Stimulated activated naive CD8-positive, alpha-beta T cell treated with anti-CD3 and anti-CD28 coated beads, Interleukin-15, Interleukin-2, amounts not matched to agents 100 U/mL and 50 U/mL, for 24 hours (primary cell): ENCODE results near the gene HECA.
"Not testable (repeated sequence)": the region's sequence is repeated elsewhere in the genome, so short reads cannot be mapped to it uniquely, and the experiment has no call there.

Source experiments
- ATAC-seq: fragments of 150-1000 bp; cut with Tn5 transposase; one replicate; pipeline ENCODE4 v1.10.0; 2021
- DNase-seq: peaks from one replicate; pipeline ENCODE4 v3.0.0; 2021

The HECA gene

DNA sequence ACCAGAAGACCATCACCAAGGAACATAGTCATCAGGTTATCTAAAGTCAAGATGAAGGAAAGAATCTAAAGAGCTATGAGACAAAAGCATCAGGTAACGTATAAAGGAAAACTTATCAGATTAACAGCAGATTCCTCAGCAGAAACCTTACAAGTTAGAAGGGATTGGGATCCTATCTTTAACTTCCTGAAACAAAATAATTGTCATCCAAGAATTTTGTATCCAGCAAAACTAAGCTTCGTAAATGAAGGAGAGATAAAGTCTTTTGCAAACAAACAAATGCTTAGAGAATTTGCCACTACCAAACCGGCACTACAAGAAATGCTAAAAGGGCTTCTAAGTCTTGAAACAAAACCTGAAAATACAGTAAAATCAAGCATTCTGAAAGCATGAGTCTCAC is 71.0 kb downstream of the HECA start:
- DNase-seq (no peak), ATAC-seq (no peak)

DNA sequence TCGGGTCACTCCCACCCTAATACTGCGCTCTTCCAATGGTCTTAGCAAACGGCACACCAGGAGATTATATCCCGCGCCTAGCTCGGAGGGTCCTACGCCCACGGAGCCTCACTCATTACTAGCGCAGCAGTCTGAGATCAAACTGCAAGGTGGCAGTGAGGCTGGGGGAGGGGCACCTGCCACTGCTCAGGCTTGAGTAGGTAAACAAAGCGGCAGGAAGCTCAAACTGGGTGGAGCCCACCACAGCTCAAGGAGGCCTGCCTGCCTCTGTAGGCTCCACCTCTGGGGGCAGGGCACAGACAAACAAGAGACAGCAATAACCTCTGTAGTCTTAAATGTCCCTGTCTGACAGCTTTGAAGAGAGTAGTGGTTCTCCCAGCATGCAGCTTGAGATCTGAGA is 75.9 kb downstream of the HECA start:
- ATAC-seq, DNase-seq: not testable (repeated sequence)

- not testable (repeated sequence) for ATAC-seq
Observed at GRCh38 chr6:139212460-139212859, 77.6 kb downstream of the HECA start.

GRCh38 chr6:139219271-139219729 is 84.4 kb downstream of the HECA start:
- ATAC-seq (peak; percentile 100), DNase-seq (peak; percentile 63)

More at GRCh38 chr6:139212460-139212859, 77.6 kb downstream of the HECA start:
- not testable (repeated sequence) for DNase-seq

- DNase-seq, result no peak
- no peak for ATAC-seq
Observed at GRCh38 chr6:139219746-139220145, 84.9 kb downstream of the HECA start.

GRCh38 chr6:139228387-139228786 is 93.5 kb downstream of the HECA start:
- not testable (repeated sequence) for ATAC-seq, DNase-seq
